K562 (cell line): ENCODE measurements around the gene PBX4.

Experiments used
- CTCF ChIP-seq, 3 experiments: IDR thresholded peaks in 2 of 3; conservative IDR thresholded peaks in 1 of 3; 2 replicates each; pipeline ENCODE4 v1.5.1; 2011 to 2012; ENCODE audit warnings: low read length in 3 of 3, mild to moderate bottlenecking in 3 of 3, control low read depth in 2 of 3, improper control_type of control experiment in 1 of 3, inconsistent platforms in 1 of 3, low read depth in 1 of 3, mixed read lengths in 1 of 3, moderate library complexity in 1 of 3; ENCODE audit not compliant: insufficient read depth in 2 of 3
- ELK1 ChIP-seq: sonication (generic); formaldehyde crosslinking; IDR thresholded peaks from 2 replicates; pipeline ENCODE4 v1.8.1; 2022; ENCODE audit warnings: missing genetic modification reagents
- JUN ChIP-seq, 2 experiments: sonication (generic) in 1 of 2; formaldehyde crosslinking in 1 of 2; IDR thresholded peaks; 2 replicates each; pipeline versions ENCODE4 v1.6.1 to v1.8.0; 2012 to 2022; ENCODE audit warnings: borderline replicate concordance in 2 of 2, mild to moderate bottlenecking in 2 of 2, improper control_type of control experiment in 1 of 2, low read depth in 1 of 2, low read length in 1 of 2, missing genetic modification reagents in 1 of 2
- POLR2A ChIP-seq: fragments of 450-650 bp; conservative IDR thresholded peaks from 2 replicates; pipeline ENCODE4 v1.6.1; 2016
- SREBF2 ChIP-seq: sonication (generic); formaldehyde crosslinking; IDR thresholded peaks from 2 replicates; pipeline ENCODE4 v1.4.0; 2020; ENCODE audit warnings: mild to moderate bottlenecking, missing genetic modification reagents
- TAF1 ChIP-seq: IDR thresholded peaks from 2 replicates; pipeline ENCODE4 v1.6.1; 2011; ENCODE audit warnings: mild to moderate bottlenecking, low read length, moderate library complexity; ENCODE audit not compliant: insufficient read depth, control insufficient read depth, severe bottlenecking; ENCODE audit errors: extremely low read depth
- TCF7 ChIP-seq: sonication (generic); IDR thresholded peaks from 2 replicates; pipeline ENCODE4 v1.6.1; 2016; ENCODE audit warnings: antibody characterized with exemption, borderline replicate concordance
- ZNF280B ChIP-seq: fragments of 250-450 bp; sonication (Bioruptor Pico); IDR thresholded peaks from 2 replicates; pipeline ENCODE4 v1.5.1; 2021; ENCODE audit warnings: mild to moderate bottlenecking
- ZNF3 ChIP-seq: fragments of 250-450 bp; sonication (Bioruptor Pico); IDR thresholded peaks from 2 replicates; pipeline ENCODE4 v1.5.0; 2021; ENCODE audit warnings: mild to moderate bottlenecking, moderate library complexity

DNA sequence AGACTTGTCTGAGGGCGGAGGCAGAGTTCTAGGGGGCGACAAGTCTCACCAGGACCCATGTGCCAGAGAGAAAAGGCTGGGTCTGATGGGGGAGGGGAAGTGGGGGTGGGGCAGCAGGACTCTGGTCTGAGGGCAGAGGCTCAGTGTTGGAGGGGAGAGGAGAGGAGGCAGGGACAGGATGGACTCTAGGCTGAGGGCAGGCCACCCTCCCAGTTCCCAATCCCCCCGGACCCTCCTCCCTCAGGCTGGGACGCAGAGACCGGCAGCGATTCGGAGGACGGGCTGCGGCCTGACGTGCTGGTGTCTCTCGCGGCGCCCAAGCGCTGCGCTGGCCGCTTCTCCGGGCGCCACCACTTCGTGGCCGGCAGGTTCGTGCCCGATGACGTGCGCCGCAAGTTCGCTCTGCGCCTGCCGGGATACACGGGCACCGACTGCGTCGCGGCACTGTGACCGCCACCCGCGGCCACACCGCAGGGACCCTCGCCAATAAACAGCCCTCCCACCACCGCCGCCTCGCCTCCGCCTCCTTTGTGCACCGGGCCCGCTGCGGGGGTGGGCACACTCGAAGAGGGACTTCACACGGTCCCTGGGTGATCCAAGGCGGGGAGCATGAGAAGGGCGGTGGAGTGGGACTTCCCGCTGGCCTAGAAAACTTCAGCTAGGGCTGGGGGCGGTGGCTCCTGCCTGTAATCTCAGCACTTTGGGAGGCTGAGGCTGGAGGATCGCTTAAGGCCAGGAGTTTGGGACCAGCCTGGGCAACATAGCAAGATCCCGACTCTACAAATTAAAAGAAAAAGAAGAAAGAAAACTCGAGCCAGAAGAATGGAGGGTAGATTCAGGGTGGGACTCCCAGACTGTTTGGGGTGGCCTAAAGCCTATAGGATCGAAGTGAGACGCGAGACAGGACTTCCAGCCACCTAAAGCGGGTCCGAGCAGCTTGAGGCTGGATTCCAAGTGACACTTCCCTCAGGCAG is 81.1 kb downstream of the PBX4 start:
- TF ChIP-seq TCF7 (no peak), SREBF2 (no peak), POLR2A (no peak), ZNF280B (CRISPR knock-in tag) (no peak), ELK1 (no peak), TAF1 (no peak), CTCF (IDR thresholded peaks at IDR 0.05 in 2 of 3, conservative IDR thresholded peaks at IDR 0.05 in 1 of 3; ENCODE audit: insufficient read depth in 2 of 3, low read depth in 1 of 3, low read length in 3 of 3) (no peak), JUN (IDR thresholded peaks at IDR 0.05; ENCODE audit: borderline replicate concordance, low read depth, low read length) (no peak), JUN (CRISPR knock-in tag; IDR thresholded peaks at IDR 0.05; ENCODE audit: borderline replicate concordance) (no peak), ZNF3 (CRISPR knock-in tag) (no peak)
